Naive B cell (primary cell): Measurements from ENCODE around the gene DNAJC30. TPM values are rescaled to one million over a fixed set of nuclear protein-coding genes. Genes with fewer than 3 reads are reported as not detected.
A peak's percentile ranks its signal among the peaks of the same experiment; 100 is the strongest.
"Not testable (repeated sequence)": the region's sequence is repeated elsewhere in the genome, so short reads cannot be mapped to it uniquely, and the experiment has no call there.

Experiments
- ATAC-seq, 2 donors: fragments of 150-1000 bp; cut with Tn5 transposase; 2 replicates each; pipeline ENCODE4 v1.10.0; 2021; ENCODE audit warnings: low read depth in 2 of 2, mild to moderate bottlenecking in 2 of 2, moderate library complexity in 2 of 2
- DNase-seq: peaks from one replicate; pipeline ENCODE4 v3.0.0; 2022
- H3K27ac Mint-ChIP-seq, 6 donors: one replicate each; pipeline ENCODE4 v1.8.0; 2020 to 2022; ENCODE audit warnings: mild to moderate bottlenecking in 6 of 6, mixed read lengths in 6 of 6, moderate library complexity in 5 of 6, inconsistent platforms in 2 of 6
- H3K27me3 Mint-ChIP-seq, 3 donors: one replicate each; pipeline ENCODE4 v1.8.0; 2021 to 2022; ENCODE audit warnings: mixed read lengths in 3 of 3, mild to moderate bottlenecking in 1 of 3
- H3K36me3 Mint-ChIP-seq, 2 donors: one replicate each; pipeline ENCODE4 v1.8.0; 2020 to 2022; ENCODE audit warnings: mixed read lengths in 2 of 2, inconsistent platforms in 1 of 2, mild to moderate bottlenecking in 1 of 2
- H3K4me1 Mint-ChIP-seq, 3 donors: one replicate each; pipeline ENCODE4 v1.8.0; 2020 to 2022; ENCODE audit warnings: mixed read lengths in 3 of 3, inconsistent platforms in 1 of 3, mild to moderate bottlenecking in 1 of 3, moderate library complexity in 1 of 3
- H3K4me3 Mint-ChIP-seq, 8 donors: one replicate each; pipeline ENCODE4 v1.8.0; 2020 to 2022; ENCODE audit warnings: mild to moderate bottlenecking in 8 of 8, mixed read lengths in 8 of 8, moderate library complexity in 8 of 8, inconsistent platforms in 2 of 8
- H3K9me3 Mint-ChIP-seq, 7 donors: one replicate each; pipeline ENCODE4 v1.8.0; 2020 to 2022; ENCODE audit warnings: mixed read lengths in 7 of 7, mild to moderate bottlenecking in 5 of 7, inconsistent platforms in 2 of 7, moderate library complexity in 1 of 7
- polyA plus RNA-seq, 6 donors: library from polyadenylated mRNA; unstranded; fragments of 300-500 nt; fragmentation: Illumina TruSeq; gene quantifications; one replicate each; pipeline ENCODE4 v1.2.3, GENCODE V29; 2021; ENCODE audit warnings: low read depth in 6 of 6

The DNAJC30 gene
- polyA plus RNA-seq, 6 donors from 2014 or later = 9.9 to 15.4 (median 12.2) TPM

DNA sequence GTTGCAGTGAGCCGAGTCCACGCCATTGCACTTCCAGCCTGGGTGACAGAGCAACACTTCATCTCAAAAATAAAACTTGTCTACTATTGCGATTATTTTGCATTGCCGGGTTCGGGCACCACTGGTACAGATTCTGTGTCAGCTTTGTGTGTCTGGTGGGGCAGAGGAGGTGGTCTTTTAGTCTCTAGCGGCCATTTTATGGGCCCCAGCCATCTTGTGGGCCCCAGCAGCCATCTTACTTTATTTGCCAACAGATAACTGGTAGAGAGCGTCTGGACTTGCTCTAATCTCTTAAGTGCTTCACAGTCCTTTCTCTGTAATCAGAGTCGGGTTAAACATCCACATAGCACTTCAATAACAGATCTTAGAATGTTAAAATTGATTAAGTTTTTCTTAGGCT is 5.0 kb upstream of the DNAJC30 start:
- no peak overlapping the region for H3K27ac Mint-ChIP-seq
- DNase-seq = no peak
- H3K4me3 Mint-ChIP-seq = no peak overlapping the region
- no peaks in the 10 kb centered on the region for H3K27me3 Mint-ChIP-seq
- no peaks in the 10 kb centered on the region for H3K9me3 Mint-ChIP-seq
- H3K4me1 Mint-ChIP-seq = peaks cover 27 to 42% (median 36%) of the 10 kb centered on the region in 3 donors
- peaks cover 19 to 38% of the 10 kb centered on the region in 2 donors for H3K36me3 Mint-ChIP-seq
- ATAC-seq = no peak

DNA sequence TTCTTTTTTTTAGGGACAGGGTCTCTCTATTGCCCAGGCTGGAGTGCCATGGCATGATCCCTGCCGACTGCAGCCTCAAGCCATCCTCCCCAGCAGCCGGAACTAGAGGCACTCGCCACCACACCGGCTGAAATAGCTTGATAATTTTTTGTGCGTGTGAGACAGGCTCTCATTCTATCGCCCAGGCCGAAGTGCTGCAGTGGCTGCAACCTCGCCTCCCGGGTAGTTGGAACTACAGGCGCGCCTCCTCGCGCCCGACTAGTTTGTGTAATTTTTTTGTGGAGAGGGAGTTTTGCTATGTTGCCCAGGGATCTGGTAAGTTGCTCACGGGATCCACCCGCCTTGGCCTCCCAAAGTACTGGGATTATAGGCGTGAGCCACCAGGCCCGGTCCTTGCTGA is 2.1 kb upstream of the DNAJC30 start:
- Mint-ChIP-seq H3K4me3 (peak overlapping the region; percentile 35 to 98 (median 75)), H3K27me3 (no peaks in the 10 kb centered on the region), H3K9me3 (no peaks in the 10 kb centered on the region), H3K27ac (peak overlapping the region in 1 of 6 donors; percentile 28), H3K36me3 (peaks cover 8 to 22% of the 10 kb centered on the region in 2 donors), H3K4me1 (peaks cover 33 to 62% (median 54%) of the 10 kb centered on the region in 3 donors)
- no peak for ATAC-seq
- DNase-seq = no peak

DNA sequence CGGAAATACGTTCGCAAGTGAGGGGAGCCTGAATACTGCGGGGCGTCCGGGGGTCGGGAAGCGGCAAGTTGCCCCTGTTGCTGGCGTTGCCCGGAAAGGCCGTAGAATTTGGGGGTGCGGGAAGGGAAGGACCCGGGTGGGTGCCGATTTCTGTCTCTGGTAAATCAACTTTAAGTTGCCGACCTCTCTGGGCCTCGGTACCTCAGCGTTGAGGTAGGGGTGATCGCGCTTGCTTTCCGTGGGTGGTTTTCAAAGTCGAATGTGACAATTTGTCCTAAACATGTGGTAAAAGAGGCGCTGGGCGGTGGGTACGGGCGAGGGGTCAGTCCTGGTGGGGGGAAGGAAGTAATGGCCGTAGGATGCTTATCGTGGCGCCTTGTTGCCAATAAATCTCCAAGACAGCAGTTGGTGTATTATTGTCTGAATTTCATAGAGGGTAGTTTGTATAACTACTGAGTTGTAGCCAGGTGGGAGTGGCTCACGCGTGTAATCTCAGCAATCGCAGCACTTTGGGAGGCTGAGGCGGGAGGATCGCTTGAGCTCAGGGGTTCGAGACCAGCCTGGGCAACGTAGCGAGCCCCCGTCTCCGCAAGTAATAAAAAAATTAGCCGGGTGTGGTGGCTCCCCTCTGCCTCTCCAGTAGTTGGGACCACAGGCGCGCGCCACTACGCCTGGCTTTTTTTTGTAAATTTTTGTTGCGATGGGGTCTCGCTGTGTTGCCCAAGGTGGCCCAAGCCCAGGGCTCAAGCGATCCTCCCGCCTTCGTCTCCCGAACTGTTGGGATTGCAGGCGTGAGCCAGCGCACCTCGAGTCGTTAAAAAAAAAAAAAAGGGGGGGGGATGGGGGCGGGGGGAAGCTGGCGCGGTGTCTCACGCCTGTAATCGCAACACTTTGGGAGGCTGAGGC is 788 bp upstream of the DNAJC30 start:
- ATAC-seq (peak in 1 of 2 donors; percentile 10), DNase-seq (no peak)
- peak overlapping the region; percentile 97 to 100 (median 98) for H3K27ac Mint-ChIP-seq
- no peaks in the 10 kb centered on the region for H3K9me3 Mint-ChIP-seq
- H3K4me1 Mint-ChIP-seq = peaks cover 25 to 54% (median 41%) of the 10 kb centered on the region in 3 donors
- H3K27me3 Mint-ChIP-seq = no peaks in the 10 kb centered on the region
- peak overlapping the region; percentile 95 to 99 (median 98) for H3K4me3 Mint-ChIP-seq
- peaks cover 8 to 9% of the 10 kb centered on the region in 2 donors for H3K36me3 Mint-ChIP-seq

DNA sequence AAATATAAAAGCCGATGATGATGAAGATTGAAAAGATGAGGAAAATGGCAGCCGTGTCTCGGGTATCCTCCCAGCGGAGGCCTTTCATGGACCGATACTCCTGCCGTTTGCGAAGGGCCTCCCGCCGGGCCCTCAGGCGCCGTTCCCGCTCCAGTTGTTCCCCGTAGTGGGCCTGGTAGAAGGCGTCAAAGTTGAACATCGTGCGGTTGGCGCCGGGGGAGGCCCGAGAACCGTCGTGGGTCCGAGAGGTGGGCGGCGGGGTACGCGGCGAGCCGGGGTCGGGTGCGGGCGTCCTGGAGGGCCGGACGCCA is 553 bp downstream of the DNAJC30 start:
- Mint-ChIP-seq H3K27me3 (no peaks in the 10 kb centered on the region), H3K36me3 (no peaks in the 10 kb centered on the region), H3K4me1 (peaks cover 20 to 51% (median 33%) of the 10 kb centered on the region in 3 donors), H3K4me3 (peak overlapping the region; percentile 95 to 99 (median 98)), H3K27ac (peak overlapping the region in 5 of 6 donors; percentile 56 to 100 (median 97)), H3K9me3 (no peaks in the 10 kb centered on the region)
- ATAC-seq (no peak), DNase-seq (no peak)

DNA sequence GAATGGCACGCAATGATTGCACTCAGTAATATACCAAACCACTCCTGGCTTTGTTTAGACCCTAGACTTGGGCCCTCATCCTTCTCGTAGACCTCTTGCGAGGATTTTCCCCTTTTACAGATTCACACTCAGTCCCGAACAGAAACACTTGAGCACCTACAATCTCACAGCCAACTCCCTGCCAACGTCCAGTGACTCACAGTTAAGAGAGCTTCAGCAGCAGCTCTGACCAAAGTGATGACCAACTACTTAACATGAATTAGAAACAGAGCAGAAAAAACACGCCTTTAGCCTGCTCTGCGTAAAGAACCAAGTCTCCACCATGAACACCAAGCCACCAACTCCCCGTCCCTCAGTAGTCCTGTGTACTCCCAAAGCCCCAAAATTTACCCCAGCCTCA is 2.2 kb downstream of the DNAJC30 start:
- Mint-ChIP-seq H3K27me3 (no peaks in the 10 kb centered on the region), H3K27ac (peak overlapping the region in 2 of 6 donors; percentile 0 to 97), H3K36me3 (no peaks in the 10 kb centered on the region), H3K9me3 (no peaks in the 10 kb centered on the region), H3K4me1 (peaks cover 20 to 46% (median 27%) of the 10 kb centered on the region in 3 donors), H3K4me3 (peak overlapping the region; percentile 95 to 99 (median 98))
- ATAC-seq = no peak
- no peak for DNase-seq

DNA sequence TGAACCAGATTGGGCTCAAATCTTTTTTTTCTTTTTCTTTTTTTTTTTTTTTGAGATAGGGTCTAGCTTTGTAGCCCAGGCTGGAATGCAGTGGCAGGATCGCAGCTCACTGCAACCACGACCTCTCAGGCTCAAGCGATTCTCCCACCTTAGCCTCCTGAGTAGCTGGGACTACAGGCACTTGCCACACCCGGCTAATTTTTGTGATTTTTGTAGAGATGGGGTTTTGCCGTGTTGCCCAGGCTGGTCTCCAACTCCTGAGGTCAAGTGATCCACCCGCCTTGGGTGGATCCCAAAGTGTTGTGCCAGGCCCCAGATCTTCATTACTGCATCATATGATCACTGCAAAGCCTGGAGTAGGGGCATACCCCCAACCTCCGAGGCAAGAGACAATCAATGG is 2.8 kb downstream of the DNAJC30 start:
- Mint-ChIP-seq H3K27ac (no peak overlapping the region), H3K9me3 (no peaks in the 10 kb centered on the region), H3K4me1 (peaks cover 20 to 46% (median 27%) of the 10 kb centered on the region in 3 donors), H3K36me3 (no peaks in the 10 kb centered on the region), H3K27me3 (no peaks in the 10 kb centered on the region), H3K4me3 (peak overlapping the region in 4 of 8 donors; percentile 16 to 98 (median 96))
- ATAC-seq (no peak), DNase-seq (no peak)

DNA sequence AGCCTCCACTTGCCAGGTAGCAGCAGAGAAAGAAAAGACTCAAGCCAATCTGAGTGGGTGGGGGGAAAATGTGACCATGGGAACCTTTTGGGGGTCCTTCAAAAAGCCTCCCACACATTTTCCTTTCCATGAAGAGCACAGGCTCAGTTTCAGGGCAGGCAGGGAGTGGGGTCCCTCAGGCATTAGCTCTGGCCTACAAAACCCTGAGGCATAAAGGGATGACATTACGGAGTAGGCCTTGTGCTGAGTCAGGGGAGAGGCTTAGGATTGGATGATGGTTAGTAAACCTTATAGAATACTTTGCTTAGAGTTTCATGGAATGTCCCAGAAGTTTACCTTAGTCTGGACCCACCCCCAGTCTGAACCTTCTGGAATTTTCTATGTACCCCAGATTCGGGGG is 3.5 kb downstream of the DNAJC30 start:
- Mint-ChIP-seq H3K4me3 (peak overlapping the region in 4 of 8 donors; percentile 6 to 95 (median 56)), H3K27ac (peak overlapping the region in 1 of 6 donors; percentile 47), H3K36me3 (no peaks in the 10 kb centered on the region), H3K9me3 (no peaks in the 10 kb centered on the region), H3K4me1 (peaks cover 20 to 40% (median 27%) of the 10 kb centered on the region in 3 donors), H3K27me3 (no peaks in the 10 kb centered on the region)
- no peak for ATAC-seq
- no peak for DNase-seq

DNA sequence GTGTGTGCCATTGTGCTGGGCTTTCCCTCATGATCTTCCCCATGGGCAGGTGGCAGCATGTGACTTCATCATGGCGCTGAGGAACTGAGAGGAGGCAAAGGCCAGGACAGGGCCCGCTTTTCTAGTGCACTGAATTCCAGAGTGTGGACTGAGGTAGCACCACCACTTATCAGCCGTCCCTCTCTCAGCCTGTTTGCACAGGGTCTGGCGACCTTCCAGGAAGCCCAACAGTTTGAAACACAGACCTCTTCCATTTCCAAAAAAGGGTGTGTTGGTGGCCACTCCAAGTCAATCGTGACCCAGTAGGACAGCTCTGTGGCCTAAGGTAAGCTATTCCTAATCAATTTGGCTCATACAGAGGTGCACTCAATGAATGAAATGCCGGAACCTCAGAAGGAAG is 4.4 kb downstream of the DNAJC30 start:
- Mint-ChIP-seq H3K9me3 (no peaks in the 10 kb centered on the region), H3K4me1 (peaks cover 16 to 39% (median 24%) of the 10 kb centered on the region in 3 donors), H3K4me3 (peak overlapping the region in 1 of 8 donors; percentile 95), H3K36me3 (no peaks in the 10 kb centered on the region), H3K27ac (peak overlapping the region in 1 of 6 donors; percentile 62), H3K27me3 (no peaks in the 10 kb centered on the region)
- ATAC-seq = no peak
- no peak for DNase-seq

DNA sequence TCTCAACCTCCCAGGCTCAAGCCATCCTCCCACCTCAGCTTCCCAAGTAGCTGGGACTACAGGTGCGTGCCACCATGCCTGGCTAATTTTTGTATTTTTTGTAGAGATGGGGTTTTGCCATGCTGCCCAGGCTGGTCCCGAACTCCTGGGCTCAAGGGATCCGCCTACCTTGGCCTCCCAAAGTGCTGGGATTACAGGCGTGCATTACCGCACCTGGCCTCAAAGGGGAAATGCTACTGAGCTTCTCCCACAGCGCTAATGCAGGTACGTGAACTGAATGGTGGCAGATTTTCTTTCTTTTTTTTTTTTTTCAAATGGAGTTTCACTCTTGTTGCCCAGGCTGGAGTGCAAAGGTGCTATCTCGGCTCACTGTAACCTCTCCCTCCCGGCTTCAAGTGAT is 7.2 kb downstream of the DNAJC30 start:
- not testable (repeated sequence) for H3K4me3 Mint-ChIP-seq, H3K9me3 Mint-ChIP-seq, DNase-seq, H3K27ac Mint-ChIP-seq, H3K36me3 Mint-ChIP-seq, H3K27me3 Mint-ChIP-seq, ATAC-seq
- peaks cover 6 to 19% (median 7%) of the 10 kb centered on the region in 3 donors for H3K4me1 Mint-ChIP-seq

DNA sequence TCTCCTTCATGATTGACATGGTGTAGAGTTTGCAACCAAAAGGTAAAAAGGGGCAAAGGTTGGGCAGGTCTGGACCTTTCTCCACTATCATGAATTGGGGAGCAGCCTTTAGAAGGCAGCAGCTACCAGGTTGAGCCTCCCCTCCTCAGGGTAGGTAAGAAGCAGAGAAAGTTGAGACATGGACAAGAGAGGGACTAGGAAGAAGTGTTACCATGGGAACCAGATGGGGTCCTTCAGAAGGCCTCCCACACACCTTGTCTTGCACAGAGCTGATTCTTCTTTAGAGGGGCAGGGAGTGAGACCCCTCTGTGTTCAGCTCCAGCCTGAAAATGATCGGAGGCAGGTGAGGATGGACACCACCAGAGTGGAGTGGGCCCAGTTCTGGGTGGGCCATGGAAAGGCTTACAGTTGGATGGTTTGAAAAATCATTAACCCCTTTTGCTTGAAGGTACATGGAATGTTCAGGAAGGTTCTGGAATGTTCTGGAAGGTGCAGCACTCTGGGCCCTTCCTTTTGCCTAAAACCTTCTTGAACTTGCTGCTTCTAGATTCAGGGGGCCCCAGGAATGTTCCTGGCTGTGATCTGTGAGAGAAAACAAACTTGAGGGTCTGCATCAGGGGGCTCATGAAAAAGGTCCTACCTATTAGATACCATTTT is 8.7 kb downstream of the DNAJC30 start:
- no peak for ATAC-seq
- DNase-seq = no peak
- H3K9me3 Mint-ChIP-seq = no peaks in the 10 kb centered on the region
- no peaks in the 10 kb centered on the region for H3K36me3 Mint-ChIP-seq
- no peak overlapping the region for H3K4me3 Mint-ChIP-seq
- peaks cover 0 to 3% (median 3%) of the 10 kb centered on the region in 3 donors for H3K27me3 Mint-ChIP-seq
- H3K27ac Mint-ChIP-seq = no peak overlapping the region
- peaks cover 0 to 11% (median 4%) of the 10 kb centered on the region in 3 donors for H3K4me1 Mint-ChIP-seq

DNA sequence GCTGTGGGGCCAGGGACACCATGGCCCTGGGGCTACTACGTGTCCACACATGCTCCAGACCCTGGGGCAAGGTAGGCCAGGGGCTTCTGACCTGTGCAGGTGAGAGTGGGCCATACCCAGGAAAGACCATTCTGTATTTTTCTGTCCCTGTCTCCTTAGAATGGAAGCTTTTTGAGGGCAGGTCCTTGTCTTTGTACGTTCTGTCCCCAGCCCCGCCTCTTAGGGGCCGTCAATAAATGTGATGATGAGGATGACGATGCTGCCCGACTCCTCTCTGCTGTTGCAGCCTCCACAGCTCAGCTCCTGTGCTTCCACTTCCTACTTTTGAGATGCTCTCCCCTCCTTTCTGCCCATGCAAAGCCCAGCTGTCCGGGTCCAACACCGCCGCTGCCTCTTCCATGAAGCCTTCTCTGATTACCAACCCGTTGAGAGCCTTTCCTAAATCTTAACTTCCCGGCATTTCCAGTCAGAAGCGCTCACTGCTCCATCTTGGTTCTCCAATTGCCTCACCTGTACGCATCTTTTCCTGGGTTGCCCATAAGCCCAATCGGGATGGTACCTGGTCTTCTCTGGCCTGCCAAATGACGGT is 11.3 kb downstream of the DNAJC30 start:
- ATAC-seq (no peak), DNase-seq (no peak)
- H3K9me3 Mint-ChIP-seq = no peaks in the 10 kb centered on the region
- H3K27me3 Mint-ChIP-seq = peaks cover 0 to 17% (median 15%) of the 10 kb centered on the region in 3 donors
- H3K27ac Mint-ChIP-seq = peak overlapping the region in 3 of 6 donors; percentile 19 to 68 (median 43)
- peaks cover 8 to 13% (median 11%) of the 10 kb centered on the region in 3 donors for H3K4me1 Mint-ChIP-seq
- no peak overlapping the region for H3K4me3 Mint-ChIP-seq
- no peaks in the 10 kb centered on the region for H3K36me3 Mint-ChIP-seq

DNA sequence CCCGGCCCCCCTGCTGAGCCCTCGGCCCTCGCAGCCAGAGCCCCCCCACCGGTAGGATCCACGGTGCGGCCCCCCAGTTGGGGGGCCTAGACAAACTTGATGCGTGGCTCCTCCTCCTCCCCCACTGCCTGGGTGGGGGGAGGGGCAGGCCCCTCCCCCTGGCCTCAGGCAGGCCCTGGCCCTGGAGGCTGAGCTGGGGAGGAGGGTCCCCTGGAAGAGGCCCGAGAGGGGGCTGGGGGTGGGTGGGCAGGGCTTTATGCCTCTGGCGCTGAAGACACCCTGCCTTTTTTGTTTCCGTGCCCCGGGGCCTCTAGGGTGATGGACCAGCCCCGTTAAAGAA is 12.0 kb downstream of the DNAJC30 start:
- H3K9me3 Mint-ChIP-seq = no peaks in the 10 kb centered on the region
- H3K4me1 Mint-ChIP-seq = peaks cover 8 to 13% (median 11%) of the 10 kb centered on the region in 3 donors
- H3K27me3 Mint-ChIP-seq = peaks cover under 1 to 17% (median 16%) of the 10 kb centered on the region in 3 donors
- no peak overlapping the region for H3K27ac Mint-ChIP-seq
- H3K36me3 Mint-ChIP-seq = no peaks in the 10 kb centered on the region
- DNase-seq (no peak), ATAC-seq (no peak)
- no peak overlapping the region for H3K4me3 Mint-ChIP-seq

DNA sequence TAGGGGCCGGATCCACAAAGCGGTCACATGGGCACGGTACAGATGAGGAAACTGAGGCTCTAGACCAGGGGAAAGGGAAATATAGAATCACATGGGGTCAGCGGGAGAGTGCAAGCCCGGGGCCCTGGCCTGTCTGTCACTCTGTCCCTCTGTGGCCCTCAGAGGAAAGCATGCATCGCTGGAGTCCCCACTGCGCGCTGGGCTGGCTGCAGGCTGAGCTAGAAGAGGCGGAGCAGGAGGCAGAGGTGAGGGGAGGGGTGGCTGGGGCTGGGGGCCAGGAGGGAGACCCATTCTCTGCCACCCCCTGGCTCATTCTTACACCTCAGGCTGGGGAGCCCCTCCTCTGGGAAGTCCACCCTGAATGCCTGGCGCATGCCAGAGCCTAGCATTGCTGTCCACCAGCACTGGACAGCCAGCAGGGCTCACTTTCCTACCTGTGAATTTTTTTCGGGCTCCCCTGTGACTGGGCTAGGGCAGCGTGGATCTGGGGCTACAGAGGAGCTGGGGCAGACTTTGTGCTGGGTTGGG is 13.3 kb downstream of the DNAJC30 start:
- Mint-ChIP-seq H3K27ac (no peak overlapping the region), H3K36me3 (no peaks in the 10 kb centered on the region), H3K9me3 (peaks cover 0 to 1% (median 0%) of the 10 kb centered on the region in 7 donors), H3K4me3 (peak overlapping the region in 3 of 8 donors; percentile 22 to 54 (median 45)), H3K4me1 (peaks cover 8 to 13% (median 11%) of the 10 kb centered on the region in 3 donors), H3K27me3 (peaks cover 10 to 30% (median 27%) of the 10 kb centered on the region in 3 donors)
- no peak for ATAC-seq
- DNase-seq = no peak
